LNCaP clone FGC (cell line): Measurements from ENCODE around the gene LOXHD1.

Experiments used
- DNase-seq: peaks from one replicate; pipeline ENCODE4 v3.0.0-alpha.2; 2011; ENCODE audit warnings: low read depth
- H3K4me3 ChIP-seq: 2 replicates; pipeline ENCODE4 v1.5.1; 2011; ENCODE audit warnings: mild to moderate bottlenecking, low read depth, low read length, control low read depth
- CTCF ChIP-seq: IDR thresholded peaks from 2 replicates; pipeline ENCODE4 v1.5.1; 2012; ENCODE audit warnings: mild to moderate bottlenecking; ENCODE audit not compliant: control insufficient read depth, insufficient read depth; ENCODE audit errors: extremely low read depth

The LOXHD1 gene

GRCh38 chr18:46609048-46609447, 48.0 kb downstream of the LOXHD1 start:
- DNase-seq = no peak
- TF ChIP-seq CTCF = no peak

GRCh38 chr18:46607926-46608325, 49.1 kb downstream of the LOXHD1 start:
- no peak for TF ChIP-seq CTCF
- DNase-seq = no peak
- H3K4me3 ChIP-seq = no peak overlapping the region

More at GRCh38 chr18:46609048-46609447, 48.0 kb downstream of the LOXHD1 start:
- no peak overlapping the region for H3K4me3 ChIP-seq

GRCh38 chr18:46601141-46601805, 55.7 kb downstream of the LOXHD1 start:
- H3K4me3 ChIP-seq = no peak overlapping the region
- TF ChIP-seq CTCF = no peak
- no peak for DNase-seq

- DNase-seq = no peak
- no peak overlapping the region for H3K4me3 ChIP-seq
- no peak for TF ChIP-seq CTCF
Observed at GRCh38 chr18:46596119-46596518, 60.9 kb downstream of the LOXHD1 start.

GRCh38 chr18:46591783-46592391, 65.1 kb downstream of the LOXHD1 start:
- H3K4me3 ChIP-seq = no peak overlapping the region
- no peak for DNase-seq
- TF ChIP-seq CTCF = no peak

GRCh38 chr18:46590103-46590502, 66.9 kb downstream of the LOXHD1 start:
- no peak for DNase-seq
- H3K4me3 ChIP-seq = no peak overlapping the region
- no peak for TF ChIP-seq CTCF

- DNase-seq = no peak
- no peak overlapping the region for H3K4me3 ChIP-seq
- no peak for TF ChIP-seq CTCF
Observed at GRCh38 chr18:46588971-46589660, 67.9 kb downstream of the LOXHD1 start.
